OCI-LY7 (cell line): ENCODE measurements around the gene NOCT. TPM values are rescaled to one million over a fixed set of nuclear protein-coding genes. Genes with fewer than 3 reads are reported as not detected.

Experiments used
- Bru-seq: library from RNA; stranded (reverse); fragments of 400-500 nt; gene quantifications from one replicate; lab custom pipeline; 2021; lab: Mats Ljungman, UMichigan
- BruChase-seq, 2 experiments: library from RNA; stranded (reverse); fragments of 400-500 nt; gene quantifications; one replicate each; lab custom pipeline; 2021; lab: Mats Ljungman, UMichigan
- BruUV-seq: library from RNA; stranded (reverse); fragments of 400-500 nt; replicated peaks from 2 replicates; lab custom pipeline; 2021; lab: Mats Ljungman, UMichigan
- CTCF ChIA-PET: fragments of 300-600 bp; sonication (Branson Sonifier 250); formaldehyde crosslinking; loops from one replicate; lab custom pipeline; 2022; ENCODE audit warnings: antibody characterized with exemption; ENCODE audit not compliant: unreplicated experiment; lab: Charles Lee
- POLR2A ChIA-PET: fragments of 300-600 bp; sonication (Branson Sonifier 250); formaldehyde crosslinking; loops from one replicate; lab custom pipeline; 2022; ENCODE audit warnings: antibody characterized with exemption; lab: Charles Lee
- DNase-seq: peaks from one replicate; pipeline ENCODE4 v3.0.0-alpha.2; 2015; ENCODE audit warnings: low spot score
- H2AFZ ChIP-seq: fragments of 200-600 bp; sonication (generic), shearing (Covaris generic); 2 replicates; pipeline ENCODE4 v1.6.1; 2014; ENCODE audit warnings: mild to moderate bottlenecking, antibody characterized with exemption, low read length, moderate library complexity
- H3K27ac ChIP-seq: fragments of 200-600 bp; sonication (generic); 2 replicates; pipeline ENCODE4 v1.5.1; 2014; ENCODE audit warnings: mixed run types, low read depth, mild to moderate bottlenecking, moderate library complexity, low read length, inconsistent platforms; ENCODE audit not compliant: poor library complexity, severe bottlenecking
- H3K36me3 ChIP-seq: fragments of 200-600 bp; sonication (generic); 2 replicates; pipeline ENCODE4 v1.6.1; 2014; ENCODE audit warnings: mild to moderate bottlenecking, antibody characterized with exemption, low read length, moderate library complexity, mixed read lengths; ENCODE audit not compliant: insufficient read depth
- H3K4me1 ChIP-seq: fragments of 200-600 bp; sonication (generic); 2 replicates; pipeline ENCODE4 v1.5.1; 2014; ENCODE audit warnings: mild to moderate bottlenecking, low read length; ENCODE audit not compliant: insufficient read depth, poor library complexity, severe bottlenecking
- H3K4me2 ChIP-seq: fragments of 200-600 bp; sonication (generic); 2 replicates; pipeline ENCODE4 v1.6.1; 2014; ENCODE audit warnings: mild to moderate bottlenecking, low read length
- H3K4me3 ChIP-seq: fragments of 200-600 bp; sonication (generic); 2 replicates; pipeline ENCODE4 v1.5.1; 2014; ENCODE audit warnings: mild to moderate bottlenecking, low read depth, low read length; ENCODE audit not compliant: poor library complexity, severe bottlenecking
- H3K79me2 ChIP-seq: fragments of 200-600 bp; sonication (generic); 2 replicates; pipeline ENCODE4 v1.6.1; 2016; ENCODE audit warnings: low read depth, mild to moderate bottlenecking, low read length, moderate library complexity, mixed read lengths; ENCODE audit not compliant: insufficient read depth
- H3K9me2 ChIP-seq: fragments of 200-600 bp; sonication (generic); 2 replicates; pipeline ENCODE4 v1.6.1; 2016; ENCODE audit warnings: mild to moderate bottlenecking, low read length, mixed read lengths; ENCODE audit not compliant: insufficient read depth
- H3K9me3 ChIP-seq: fragments of 200-600 bp; sonication (generic); 2 replicates; pipeline ENCODE4 v1.6.1; 2014; ENCODE audit warnings: mild to moderate bottlenecking, mixed run types, low read length, mixed read lengths
- H4K20me1 ChIP-seq: fragments of 200-600 bp; sonication (generic); 2 replicates; pipeline ENCODE4 v1.6.1; 2014; ENCODE audit warnings: mild to moderate bottlenecking, antibody characterized with exemption, low read length, moderate library complexity, mixed read lengths; ENCODE audit not compliant: insufficient read depth
- EZH2phosphoT487 ChIP-seq: fragments of 200-600 bp; sonication (generic); IDR thresholded peaks from 2 replicates; pipeline ENCODE4 v1.6.1; 2018; ENCODE audit warnings: low read depth, borderline replicate concordance, mild to moderate bottlenecking, mixed run types, antibody characterized with exemption, low read length, moderate library complexity, mixed read lengths
- intact Hi-C: fragments of 100-400 bp; cut with micrococcal nuclease; formaldehyde crosslinking; loops from one replicate; pipeline ENCODE4 v1.10.0; 2022; ENCODE audit not compliant: unreplicated experiment
- long read RNA-seq: library from polyadenylated mRNA; stranded (forward); transcript quantifications from one replicate; pipeline ENCODE4 v2.0.0, GENCODE V29; 2022
- total RNA-seq, 2 experiments: library from RNA; depleted of rRNA in 1 of 2; stranded (reverse); fragments of >200 nt in 1 of 2; shearing (Covaris generic) in 1 of 2; gene quantifications; 2 replicates each; pipeline ENCODE4 v1.2.3, GENCODE V29; 2014 to 2022
- TF ChIP-seq, protein P1 (sequence below): fragments of 200-600 bp; sonication (generic); conservative IDR thresholded peaks from 2 replicates; pipeline ENCODE4 v1.5.1; 2014; ENCODE audit warnings: mild to moderate bottlenecking, antibody characterized with exemption, low read length, moderate library complexity, mixed read lengths

Gene NOCT, protein sequence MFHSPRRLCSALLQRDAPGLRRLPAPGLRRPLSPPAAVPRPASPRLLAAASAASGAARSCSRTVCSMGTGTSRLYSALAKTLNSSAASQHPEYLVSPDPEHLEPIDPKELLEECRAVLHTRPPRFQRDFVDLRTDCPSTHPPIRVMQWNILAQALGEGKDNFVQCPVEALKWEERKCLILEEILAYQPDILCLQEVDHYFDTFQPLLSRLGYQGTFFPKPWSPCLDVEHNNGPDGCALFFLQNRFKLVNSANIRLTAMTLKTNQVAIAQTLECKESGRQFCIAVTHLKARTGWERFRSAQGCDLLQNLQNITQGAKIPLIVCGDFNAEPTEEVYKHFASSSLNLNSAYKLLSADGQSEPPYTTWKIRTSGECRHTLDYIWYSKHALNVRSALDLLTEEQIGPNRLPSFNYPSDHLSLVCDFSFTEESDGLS
- total RNA-seq (2014; rRNA removed; shearing (Covaris generic)) = 12.7 and 22.8 TPM in 2 replicates
- 16.8 and 17.8 TPM in 2 replicates for total RNA-seq (2022)
- percentile 81 among the genes with signal in this experiment for Bru-seq, nascent RNA
- BruChase-seq, experiment 1, labeled RNA remaining after a 6-hour chase = percentile 75 among the genes with signal in this experiment
- BruChase-seq, experiment 2, labeled RNA remaining after a 2-hour chase = percentile 73 among the genes with signal in this experiment
- long read RNA-seq, partial matches to known transcripts = 0 of 5 reads
- long read RNA-seq, other reads (novel, unspliced or antisense) = 4 of 5 reads

DNA sequence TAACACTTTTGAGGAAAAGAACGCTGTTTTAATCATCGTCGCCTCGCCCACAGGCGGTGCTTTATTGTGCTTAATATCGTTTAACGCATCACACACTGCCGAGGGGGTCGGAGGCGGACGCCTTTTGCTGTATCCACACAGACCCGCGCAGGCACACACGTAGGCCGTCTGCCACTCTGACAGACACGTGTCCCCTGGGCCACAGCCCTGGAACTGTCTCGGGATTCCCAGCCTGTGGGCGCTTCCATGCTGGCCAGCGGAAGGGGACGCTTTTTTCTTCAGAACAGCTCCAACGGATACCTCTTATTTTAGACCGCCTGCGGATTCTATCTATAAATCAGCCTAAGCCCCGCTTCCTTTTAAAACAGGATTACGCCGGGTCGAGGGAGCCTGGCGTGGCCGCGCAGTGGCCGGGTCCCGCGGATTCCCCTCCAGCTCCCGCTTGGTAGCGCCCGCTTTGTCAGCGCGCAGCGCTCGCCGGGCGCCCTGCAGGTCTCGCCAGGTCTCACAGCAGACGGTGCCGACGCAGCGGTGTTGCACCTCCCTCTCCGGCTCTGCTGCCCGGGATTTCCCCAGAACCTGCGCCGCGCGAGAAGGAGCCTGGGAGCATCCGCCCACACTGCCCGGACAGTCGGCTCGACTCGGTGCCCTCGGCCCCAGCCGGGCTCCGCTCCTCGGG, at the start of gene NOCT:
Gene NOCT (plus strand): TSS at position 513 of the 679 bp plus-strand sequence. CDS start 201 bp downstream, outside the sequence.
- H3K4me2 ChIP-seq = peak within 1 kb of the TSS; percentile 64
- H3K27ac ChIP-seq = peak within 1 kb of the TSS; percentile 79
- no peaks in the 10 kb centered on the region for H3K9me3 ChIP-seq
- H2AFZ ChIP-seq = peak within 1 kb of the TSS; percentile 73; the same call in 1 of the 2 replicates
- ChIA-PET POLR2A (interaction anchor here (0.9 to 4.7 kb wide), 6 partner anchors 9 to 529 kb away, joined by 3 to 24 read pairs (median 4); no protein-coding TSS in a partner anchor), CTCF (interaction anchor here (1.6 kb wide), 1 partner anchor 11 kb away, joined by 5 read pairs; no protein-coding TSS in a partner anchor)
- peaks cover 18% of the 10 kb centered on the region for H3K36me3 ChIP-seq
- DNase-seq = peak; percentile 95
- BruUV-seq = no TSS peak
- no peaks in the 10 kb centered on the region for H3K9me2 ChIP-seq
- intact Hi-C loops = loop anchor here (1.0 to 5.0 kb wide), 4 partner anchors 68 to 1137 kb away; partner anchors contain the start of genes ELF2, MAML3 and SETD7
- no peak for TF ChIP-seq EZH2phosphoT487
- TF ChIP-seq, protein P1, sequence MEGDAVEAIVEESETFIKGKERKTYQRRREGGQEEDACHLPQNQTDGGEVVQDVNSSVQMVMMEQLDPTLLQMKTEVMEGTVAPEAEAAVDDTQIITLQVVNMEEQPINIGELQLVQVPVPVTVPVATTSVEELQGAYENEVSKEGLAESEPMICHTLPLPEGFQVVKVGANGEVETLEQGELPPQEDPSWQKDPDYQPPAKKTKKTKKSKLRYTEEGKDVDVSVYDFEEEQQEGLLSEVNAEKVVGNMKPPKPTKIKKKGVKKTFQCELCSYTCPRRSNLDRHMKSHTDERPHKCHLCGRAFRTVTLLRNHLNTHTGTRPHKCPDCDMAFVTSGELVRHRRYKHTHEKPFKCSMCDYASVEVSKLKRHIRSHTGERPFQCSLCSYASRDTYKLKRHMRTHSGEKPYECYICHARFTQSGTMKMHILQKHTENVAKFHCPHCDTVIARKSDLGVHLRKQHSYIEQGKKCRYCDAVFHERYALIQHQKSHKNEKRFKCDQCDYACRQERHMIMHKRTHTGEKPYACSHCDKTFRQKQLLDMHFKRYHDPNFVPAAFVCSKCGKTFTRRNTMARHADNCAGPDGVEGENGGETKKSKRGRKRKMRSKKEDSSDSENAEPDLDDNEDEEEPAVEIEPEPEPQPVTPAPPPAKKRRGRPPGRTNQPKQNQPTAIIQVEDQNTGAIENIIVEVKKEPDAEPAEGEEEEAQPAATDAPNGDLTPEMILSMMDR = no peak
- H4K20me1 ChIP-seq = peaks cover 13% of the 10 kb centered on the region; the same call in 1 of the 2 replicates
- peak within 1 kb of the TSS; percentile 88 for H3K4me3 ChIP-seq
- peaks cover 38% of the 10 kb centered on the region for H3K4me1 ChIP-seq
- H3K79me2 ChIP-seq = peaks cover 43% of the 10 kb centered on the region

DNA sequence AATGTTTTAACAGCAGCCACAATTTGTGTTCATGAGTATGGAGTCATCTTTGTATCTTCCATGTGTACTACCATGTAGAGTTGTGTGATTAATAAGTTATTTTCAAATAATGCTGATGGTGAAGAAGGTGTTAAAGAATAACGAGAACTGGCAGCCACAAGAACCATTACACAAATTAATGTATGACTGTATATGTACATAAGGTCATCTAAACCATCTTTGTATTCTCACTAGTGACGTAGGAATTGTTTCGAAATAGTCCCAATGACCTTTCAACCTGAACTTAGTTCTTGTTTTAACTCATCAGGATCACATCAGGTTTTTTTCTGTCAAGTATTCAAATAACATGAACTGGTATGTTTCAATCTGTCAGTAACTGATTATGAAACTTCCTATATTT, 48.3 kb upstream of the NOCT start:
- Histone ChIP-seq H3K9me2 (no peaks in the 10 kb centered on the region), H3K4me1 (no peaks in the 10 kb centered on the region), H4K20me1 (no peaks in the 10 kb centered on the region), H3K9me3 (no peaks in the 10 kb centered on the region), H3K27ac (no peak overlapping the region), H3K4me3 (no peak overlapping the region), H2AFZ (no peak overlapping the region), H3K79me2 (no peaks in the 10 kb centered on the region), H3K4me2 (no peak overlapping the region), H3K36me3 (no peaks in the 10 kb centered on the region)
- DNase-seq = no peak
- ChIA-PET CTCF (no interaction called here), POLR2A (no interaction called here)
- intact Hi-C loops = no loop called here
- BruUV-seq = no TSS peak
- TF ChIP-seq, protein P1 = no peak
- no peak for TF ChIP-seq EZH2phosphoT487
